ENCODE results near the gene SPC24.

The SPC24 gene

DNA sequence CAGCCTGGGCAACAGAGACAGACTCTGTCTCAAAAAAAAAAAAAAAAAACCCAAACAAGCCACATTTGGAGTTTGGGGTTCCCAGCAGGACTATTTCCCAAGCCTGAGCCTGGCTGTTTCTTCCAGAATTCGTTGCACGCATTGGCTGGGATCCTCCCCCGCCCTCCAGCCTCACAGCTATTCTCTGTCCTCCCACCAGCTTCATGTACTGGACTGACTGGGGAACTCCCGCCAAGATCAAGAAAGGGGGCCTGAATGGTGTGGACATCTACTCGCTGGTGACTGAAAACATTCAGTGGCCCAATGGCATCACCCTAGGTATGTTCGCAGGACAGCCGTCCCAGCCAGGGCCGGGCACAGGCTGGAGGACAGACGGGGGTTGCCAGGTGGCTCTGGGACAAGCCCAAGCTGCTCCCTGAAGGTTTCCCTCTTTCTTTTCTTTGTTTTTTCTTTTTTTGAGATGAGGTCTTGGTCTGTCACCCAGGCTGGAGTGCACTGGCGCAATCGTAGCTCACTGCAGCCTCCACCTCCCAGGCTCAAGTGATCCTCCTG is 39.6 kb downstream of the SPC24 start:
- POLR2A ChIA-PET: no interaction called here

DNA sequence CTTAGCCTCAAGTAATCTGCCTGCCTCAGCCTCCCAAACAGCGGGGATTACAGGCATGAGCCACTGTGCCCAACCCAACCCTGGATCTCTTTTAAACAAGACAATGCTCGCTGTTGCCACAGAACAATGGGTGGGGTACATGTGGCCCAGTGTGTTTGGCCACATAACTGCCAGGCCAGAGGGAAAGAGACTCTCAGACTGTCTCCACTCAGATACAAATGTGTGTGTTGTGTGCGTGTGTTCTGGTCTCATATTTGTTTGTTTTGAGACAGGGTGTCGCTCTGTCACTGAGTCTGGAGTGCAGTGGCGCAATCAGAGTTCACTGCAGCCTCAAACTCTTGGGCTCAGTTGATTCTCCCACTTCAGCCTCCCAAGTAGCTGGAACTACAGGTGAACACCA is 40.5 kb downstream of the SPC24 start:
- no peak for DNase-seq (ENCODE audit: low read depth, low spot score)
- no peak overlapping the region for H3K4me3 ChIP-seq (ENCODE audit: low read depth, low read length)
- TF ChIP-seq CTCF (IDR thresholded peaks at IDR 0.05; ENCODE audit: insufficient read depth, low read length, missing control alignments): no peak
- POLR2A ChIA-PET: no interaction called here
- CTCF ChIA-PET: interaction anchor here (1.8 to 3.0 kb wide), 2 partner anchors 11 to 16 kb away, joined by 5 to 22 read pairs; no protein-coding TSS in a partner anchor

More for the DNA sequence above, 39.6 kb downstream of the SPC24 start:
- no peak overlapping the region for H3K4me3 ChIP-seq (ENCODE audit: low read depth, low read length)
- no peak for DNase-seq (ENCODE audit: low read depth, low spot score)
- CTCF ChIA-PET: interaction anchor here (0.6 to 3.0 kb wide), 3 partner anchors 10 to 165 kb away, joined by 3 to 22 read pairs (median 5); no protein-coding TSS in a partner anchor
- TF ChIP-seq CTCF (IDR thresholded peaks at IDR 0.05; ENCODE audit: insufficient read depth, low read length, missing control alignments): no peak

DNA sequence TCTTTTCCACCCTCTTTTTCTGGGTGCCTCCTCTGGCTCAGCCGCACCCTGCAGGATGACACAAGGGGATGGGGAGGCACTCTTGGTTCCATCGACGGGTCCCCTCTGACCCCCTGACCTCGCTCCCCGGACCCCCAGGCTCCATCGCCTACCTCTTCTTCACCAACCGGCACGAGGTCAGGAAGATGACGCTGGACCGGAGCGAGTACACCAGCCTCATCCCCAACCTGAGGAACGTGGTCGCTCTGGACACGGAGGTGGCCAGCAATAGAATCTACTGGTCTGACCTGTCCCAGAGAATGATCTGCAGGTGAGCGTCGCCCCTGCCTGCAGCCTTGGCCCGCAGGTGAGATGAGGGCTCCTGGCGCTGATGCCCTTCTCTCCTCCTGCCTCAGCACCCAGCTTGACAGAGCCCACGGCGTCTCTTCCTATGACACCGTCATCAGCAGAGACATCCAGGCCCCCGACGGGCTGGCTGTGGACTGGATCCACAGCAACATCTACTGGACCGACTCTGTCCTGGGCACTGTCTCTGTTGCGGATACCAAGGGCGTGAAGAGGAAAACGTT is 42.4 kb downstream of the SPC24 start:
- H3K4me3 ChIP-seq (ENCODE audit: low read depth, low read length): no peak overlapping the region
- no peak for TF ChIP-seq CTCF (IDR thresholded peaks at IDR 0.05; ENCODE audit: insufficient read depth, low read length, missing control alignments)
- ChIA-PET CTCF (interaction anchor here (1.5 kb wide), 1 partner anchor 13 kb away, joined by 6 read pairs; no protein-coding TSS in a partner anchor), POLR2A (no interaction called here)
- no peak for DNase-seq (ENCODE audit: low read depth, low spot score)

GRCh38 chr19:11111771-11112144 is 43.8 kb downstream of the SPC24 start:
- ChIA-PET POLR2A (interaction anchor here (0.5 kb wide), 1 partner anchor 39 kb away, joined by 5 read pairs; no protein-coding TSS in a partner anchor), CTCF (interaction anchor here (6.8 kb wide), 1 partner anchor 14 kb away, joined by 62 read pairs; no protein-coding TSS in a partner anchor)
- H3K4me3 ChIP-seq (ENCODE audit: low read depth, low read length): no peak overlapping the region
- no peak for DNase-seq (ENCODE audit: low read depth, low spot score)
- TF ChIP-seq CTCF (IDR thresholded peaks at IDR 0.05; ENCODE audit: insufficient read depth, low read length, missing control alignments): no peak

- CTCF ChIA-PET: interaction anchor here (6.8 kb wide), 1 partner anchor 15 kb away, joined by 62 read pairs; no protein-coding TSS in a partner anchor
Observed at GRCh38 chr19:11111117-11111770, 44.3 kb downstream of the SPC24 start.

More at GRCh38 chr19:11111117-11111770, 44.3 kb downstream of the SPC24 start:
- H3K4me3 ChIP-seq (ENCODE audit: low read depth, low read length): no peak overlapping the region
- no peak for TF ChIP-seq CTCF (IDR thresholded peaks at IDR 0.05; ENCODE audit: insufficient read depth, low read length, missing control alignments)
- no peak for DNase-seq (ENCODE audit: low read depth, low spot score)
- POLR2A ChIA-PET: interaction anchor here (0.5 kb wide), 1 partner anchor 39 kb away, joined by 5 read pairs; no protein-coding TSS in a partner anchor
